CD14-positive monocyte (primary cell): Measurements from ENCODE around the gene SLC10A7. TPM values are rescaled to one million over a fixed set of nuclear protein-coding genes. Genes with fewer than 3 reads are reported as not detected.

ENCODE experiments used
- DNase-seq, 3 donors: peaks; one replicate each; pipeline ENCODE4 v3.0.0-alpha.2; 2011 to 2022
- H2AFZ ChIP-seq: 2 replicates; pipeline ENCODE4 v1.6.0; 2012; ENCODE audit warnings: mild to moderate bottlenecking, low read depth, low read length, inconsistent platforms; ENCODE audit not compliant: insufficient read depth, poor library complexity, severe bottlenecking
- H3K27ac ChIP-seq, 2 donors: 1 replicate in 1 of 2; 2 replicates in 1 of 2; pipeline ENCODE4 v1.5.1; 2012 to 2013; ENCODE audit warnings: low read length in 2 of 2, control low read depth in 1 of 2, inconsistent platforms in 1 of 2, low read depth in 1 of 2, mild to moderate bottlenecking in 1 of 2
- H3K27me3 ChIP-seq, 2 donors: one replicate each; pipeline versions ENCODE4 v1.6.0 to v1.6.1; 2011 to 2013; ENCODE audit warnings: low read length in 2 of 2; ENCODE audit not compliant: control insufficient read depth in 2 of 2, insufficient read depth in 2 of 2
- H3K36me3 ChIP-seq, 2 donors: replicated peaks in 1 of 2; 1 replicate in 1 of 2; 2 replicates in 1 of 2; pipeline versions ENCODE4 v1.5.1 to v1.6.1; 2012 to 2013; ENCODE audit warnings: low read length in 2 of 2, control low read depth in 1 of 2, inconsistent platforms in 1 of 2, mild to moderate bottlenecking in 1 of 2; ENCODE audit not compliant: insufficient read depth in 2 of 2, control insufficient read depth in 1 of 2
- H3K4me1 ChIP-seq, 2 donors: 1 replicate in 1 of 2; 2 replicates in 1 of 2; pipeline versions ENCODE4 v1.5.1 to v1.6.1; 2012 to 2013; ENCODE audit warnings: low read length in 2 of 2, control low read depth in 1 of 2, inconsistent platforms in 1 of 2, mild to moderate bottlenecking in 1 of 2, moderate library complexity in 1 of 2; ENCODE audit not compliant: insufficient read depth in 2 of 2, control insufficient read depth in 1 of 2
- H3K4me2 ChIP-seq: replicated peaks from 2 replicates; pipeline ENCODE3; 2012; ENCODE audit warnings: low read length, moderate library complexity, mild to moderate bottlenecking; ENCODE audit not compliant: poor library complexity, severe bottlenecking; ENCODE audit errors: extremely low read depth
- H3K4me3 ChIP-seq, 3 experiments: fragments of 200-600 bp in 1 of 3; sonication (generic) in 1 of 3; replicated peaks in 1 of 3; 1 replicate in 2 of 3; 2 replicates in 1 of 3; pipeline ENCODE4 v1.5.1; 2011 to 2013; ENCODE audit warnings: low read length in 3 of 3, mild to moderate bottlenecking in 3 of 3, control low read depth in 2 of 3, low read depth in 2 of 3, inconsistent platforms in 1 of 3, moderate library complexity in 1 of 3
- H3K79me2 ChIP-seq: 2 replicates; pipeline ENCODE4 v1.6.0; 2012; ENCODE audit warnings: mild to moderate bottlenecking, control low read depth, inconsistent platforms, low read length, moderate library complexity; ENCODE audit not compliant: insufficient read depth
- H3K9ac ChIP-seq: 2 replicates; pipeline ENCODE4 v1.6.0; 2017; ENCODE audit warnings: low read length, mild to moderate bottlenecking; ENCODE audit not compliant: insufficient read depth, poor library complexity, severe bottlenecking
- H3K9me3 ChIP-seq, 2 donors: replicated peaks in 1 of 2; 1 replicate in 1 of 2; 2 replicates in 1 of 2; pipeline versions ENCODE4 v1.5.1 to v1.6.1; 2012 to 2013; ENCODE audit warnings: low read length in 2 of 2, control low read depth in 1 of 2; ENCODE audit not compliant: control insufficient read depth in 1 of 2, insufficient read depth in 1 of 2
- H4K20me1 ChIP-seq: 2 replicates; pipeline ENCODE4 v1.6.0; 2012; ENCODE audit warnings: mild to moderate bottlenecking, low read length, control low read depth, moderate library complexity; ENCODE audit not compliant: insufficient read depth
- H3K27ac Mint-ChIP-seq, 7 donors: one replicate each; pipeline ENCODE4 v1.8.0; 2020; ENCODE audit warnings: mild to moderate bottlenecking in 7 of 7, mixed read lengths in 7 of 7, moderate library complexity in 6 of 7, inconsistent platforms in 2 of 7
- H3K27me3 Mint-ChIP-seq, 3 donors: one replicate each; pipeline ENCODE4 v1.8.0; 2021 to 2022; ENCODE audit warnings: low read depth in 3 of 3, mild to moderate bottlenecking in 3 of 3, mixed read lengths in 3 of 3, moderate library complexity in 3 of 3, inconsistent platforms in 1 of 3
- H3K36me3 Mint-ChIP-seq, 2 donors: one replicate each; pipeline ENCODE4 v1.8.0; 2020; ENCODE audit warnings: mixed read lengths in 2 of 2, inconsistent platforms in 1 of 2, mild to moderate bottlenecking in 1 of 2
- H3K4me1 Mint-ChIP-seq: one replicate; pipeline ENCODE4 v1.8.0; 2020; ENCODE audit warnings: mild to moderate bottlenecking, mixed read lengths
- H3K4me3 Mint-ChIP-seq, 2 donors: one replicate each; pipeline ENCODE4 v1.8.0; 2020; ENCODE audit warnings: mild to moderate bottlenecking in 2 of 2, mixed read lengths in 2 of 2, moderate library complexity in 1 of 2
- H3K9me3 Mint-ChIP-seq, 7 donors: one replicate each; pipeline ENCODE4 v1.8.0; 2020 to 2022; ENCODE audit warnings: mixed read lengths in 7 of 7, mild to moderate bottlenecking in 6 of 7, moderate library complexity in 6 of 7, inconsistent platforms in 2 of 7
- WGBS: methylation state at CpG from one replicate; pipeline ENCODE4 v1.1.5; 2013; ENCODE audit warnings: missing lambda C conversion rate; ENCODE audit not compliant: insufficient coverage; 5-methylcytosine and 5-hydroxymethylcytosine counted together
- intact Hi-C, 2 donors: fragments of 100-400 bp; cut with micrococcal nuclease; formaldehyde crosslinking; loops; one replicate each; pipeline versions ENCODE4 v1.15.0 to v1.15.1; 2023
- polyA plus RNA-seq, 3 donors: library from polyadenylated mRNA; depleted of rRNA in 1 of 3; unstranded in 2 of 3; stranded (reverse) in 1 of 3; fragments of 300-500 nt in 2 of 3; fragments of >200 nt in 1 of 3; fragmentation: Illumina TruSeq in 2 of 3; gene quantifications; 1 replicate in 2 of 3; 2 replicates in 1 of 3; pipeline ENCODE4 v1.2.3, GENCODE V29; 2012 to 2021
- TF ChIP-seq, protein P1 (sequence below): fragments of 200-600 bp; IDR thresholded peaks from one replicate; pipeline ENCODE4 v1.8.0; 2022; ENCODE audit warnings: antibody characterized with exemption, mild to moderate bottlenecking

The SLC10A7 gene
- polyA plus RNA-seq, 3 donors: 6.6 to 8.3 (median 6.8) TPM

DNA sequence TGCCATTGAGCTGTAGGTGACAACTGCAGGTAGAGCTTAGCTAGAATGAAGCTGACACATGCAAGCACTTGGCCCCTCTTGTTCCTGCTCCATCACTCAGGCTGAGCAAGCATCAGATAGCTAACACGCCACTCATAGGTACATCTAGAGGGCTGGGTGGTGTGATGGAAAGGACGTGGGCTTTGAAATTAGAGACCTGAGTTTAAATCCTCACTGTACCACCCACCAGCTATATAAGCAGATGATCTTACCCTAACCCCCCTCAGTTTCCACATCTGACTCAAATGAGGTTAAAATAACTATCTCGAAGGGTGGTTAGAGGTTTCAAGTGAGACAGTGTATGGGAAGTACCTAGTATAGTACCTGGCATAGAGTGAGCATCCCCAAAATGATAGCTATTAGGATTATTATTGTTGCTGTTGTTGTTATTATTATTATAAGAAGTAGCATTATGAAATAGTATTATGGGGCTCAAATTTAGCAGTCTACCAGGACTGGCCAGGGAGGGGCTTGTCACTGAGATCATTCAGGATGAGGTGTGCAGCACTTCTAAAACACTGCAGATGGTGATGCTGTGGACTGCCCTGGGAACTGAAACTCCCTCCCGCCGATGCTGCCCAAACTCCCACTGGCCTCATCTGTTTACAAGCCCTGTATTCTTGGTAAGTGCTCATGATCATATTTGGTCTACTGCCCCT, 248.4 kb downstream of the SLC10A7 start:
- Mint-ChIP-seq H3K4me3 (no peak overlapping the region), H3K4me1 (peaks cover 6% of the 10 kb centered on the region), H3K27ac (no peak overlapping the region), H3K27me3 (no peaks in the 10 kb centered on the region), H3K9me3 (no peaks in the 10 kb centered on the region), H3K36me3 (peaks cover 4% of the 10 kb centered on the region in 2 donors)
- Histone ChIP-seq H3K79me2 (no peaks in the 10 kb centered on the region), H3K36me3 (no peaks in the 10 kb centered on the region), H3K4me2 (no peak overlapping the region), H3K27ac (no peak overlapping the region), H3K4me1 (peaks cover 5% of the 10 kb centered on the region in 2 donors), H3K9me3 (no peaks in the 10 kb centered on the region), H2AFZ (no peak overlapping the region), H3K27me3 (no peaks in the 10 kb centered on the region), H3K4me3 (no peak overlapping the region), H4K20me1 (no peaks in the 10 kb centered on the region), H3K9ac (no peak overlapping the region)
- TF ChIP-seq, protein P1, sequence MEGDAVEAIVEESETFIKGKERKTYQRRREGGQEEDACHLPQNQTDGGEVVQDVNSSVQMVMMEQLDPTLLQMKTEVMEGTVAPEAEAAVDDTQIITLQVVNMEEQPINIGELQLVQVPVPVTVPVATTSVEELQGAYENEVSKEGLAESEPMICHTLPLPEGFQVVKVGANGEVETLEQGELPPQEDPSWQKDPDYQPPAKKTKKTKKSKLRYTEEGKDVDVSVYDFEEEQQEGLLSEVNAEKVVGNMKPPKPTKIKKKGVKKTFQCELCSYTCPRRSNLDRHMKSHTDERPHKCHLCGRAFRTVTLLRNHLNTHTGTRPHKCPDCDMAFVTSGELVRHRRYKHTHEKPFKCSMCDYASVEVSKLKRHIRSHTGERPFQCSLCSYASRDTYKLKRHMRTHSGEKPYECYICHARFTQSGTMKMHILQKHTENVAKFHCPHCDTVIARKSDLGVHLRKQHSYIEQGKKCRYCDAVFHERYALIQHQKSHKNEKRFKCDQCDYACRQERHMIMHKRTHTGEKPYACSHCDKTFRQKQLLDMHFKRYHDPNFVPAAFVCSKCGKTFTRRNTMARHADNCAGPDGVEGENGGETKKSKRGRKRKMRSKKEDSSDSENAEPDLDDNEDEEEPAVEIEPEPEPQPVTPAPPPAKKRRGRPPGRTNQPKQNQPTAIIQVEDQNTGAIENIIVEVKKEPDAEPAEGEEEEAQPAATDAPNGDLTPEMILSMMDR: no peak
- DNase-seq: no peak
- WGBS: no CpG with 5 or more reads among the region's 5 CpGs
- intact Hi-C loops: no loop called here

DNA sequence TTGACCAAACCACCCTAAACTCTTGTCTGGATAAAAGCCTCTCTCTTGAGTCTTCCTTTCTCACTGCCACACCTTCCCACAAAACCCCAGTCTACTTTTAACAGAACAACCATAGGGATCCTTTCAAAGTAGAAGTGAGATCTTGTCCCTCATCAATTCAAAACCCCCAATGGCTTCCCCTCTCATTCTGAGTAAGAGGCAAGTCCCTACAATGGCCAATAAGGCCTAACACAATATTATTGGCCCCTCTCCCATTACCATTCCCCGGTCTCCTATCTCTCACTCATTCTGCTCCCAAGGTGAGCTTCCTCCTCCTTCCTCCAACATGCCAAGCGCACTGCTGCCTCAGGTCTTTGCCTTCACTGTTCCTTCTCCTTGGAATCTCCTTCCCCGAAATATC, 250.3 kb downstream of the SLC10A7 start:
- 100% methylated on average over 3 of the region's 3 CpGs for WGBS

More for the DNA sequence above, 250.3 kb downstream of the SLC10A7 start:
- Mint-ChIP-seq H3K4me1 (peaks cover 6% of the 10 kb centered on the region), H3K36me3 (peaks cover 4% of the 10 kb centered on the region in 2 donors), H3K27ac (no peak overlapping the region), H3K4me3 (no peak overlapping the region), H3K9me3 (no peaks in the 10 kb centered on the region), H3K27me3 (no peaks in the 10 kb centered on the region)
- DNase-seq: no peak
- Histone ChIP-seq H3K9ac (no peak overlapping the region), H3K27me3 (no peaks in the 10 kb centered on the region), H2AFZ (no peak overlapping the region), H3K9me3 (no peaks in the 10 kb centered on the region), H3K36me3 (no peaks in the 10 kb centered on the region), H3K4me2 (no peak overlapping the region), H3K4me3 (no peak overlapping the region), H3K27ac (no peak overlapping the region), H3K4me1 (peaks cover 5% of the 10 kb centered on the region in 2 donors), H3K79me2 (no peaks in the 10 kb centered on the region), H4K20me1 (no peaks in the 10 kb centered on the region)
- TF ChIP-seq, protein P1: no peak
- intact Hi-C loops: no loop called here
